GM18505 (cell line): ENCODE results near the gene AWAT1.

Experiments used
- ATAC-seq: cut with Tn5 transposase; IDR thresholded peaks from one replicate; pipeline ENCODE4 v1.9.1; 2021; ENCODE audit not compliant: unreplicated experiment
- POLR2A ChIP-seq: IDR thresholded peaks from 4 replicates; pipeline ENCODE4 v1.6.1; 2011; ENCODE audit warnings: borderline replicate concordance; ENCODE audit not compliant: insufficient read depth, insufficient read length; ENCODE audit errors: extremely low read depth

The AWAT1 gene

GRCh38 chrX:70281951-70282350 is 47.5 kb downstream of the AWAT1 start, which contains the start of gene RAB41:
Gene RAB41, plus strand, starts transcription at chrX:70282172. Its CDS starts 46 bp downstream, at chrX:70282218.
- no peak for TF ChIP-seq POLR2A
- no peak for ATAC-seq

GRCh38 chrX:70289168-70289792 is 54.8 kb downstream of the AWAT1 start:
- no peak for ATAC-seq
- no peak for TF ChIP-seq POLR2A
